Activated naive CD4-positive, alpha-beta T cell treated with anti-CD3 and anti-CD28 coated beads for 36 hours (primary cell): ENCODE data around the gene SDR39U1. TPM values are rescaled to one million over a fixed set of nuclear protein-coding genes. Genes with fewer than 3 reads are reported as not detected.

Experiments used
- CTCF ChIA-PET: fragments of 350-600 bp; sonication (Branson Sonifier 250); formaldehyde crosslinking; loops from one replicate; lab custom pipeline; 2021; ENCODE audit warnings: antibody characterized with exemption; lab: Charles Lee
- DNase-seq: peaks from one replicate; pipeline ENCODE4 v3.0.0-alpha.2; 2020
- H3K27ac Mint-ChIP-seq: one replicate; pipeline ENCODE4 v1.8.0; 2021; ENCODE audit warnings: mild to moderate bottlenecking, mixed read lengths
- H3K27me3 Mint-ChIP-seq: one replicate; pipeline ENCODE4 v1.8.0; 2021; ENCODE audit warnings: low read depth, mixed read lengths
- H3K36me3 Mint-ChIP-seq: one replicate; pipeline ENCODE4 v1.8.0; 2021; ENCODE audit warnings: low read depth, mixed read lengths
- H3K4me1 Mint-ChIP-seq: one replicate; pipeline ENCODE4 v1.8.0; 2021; ENCODE audit warnings: low read depth, mixed read lengths
- H3K4me3 Mint-ChIP-seq: one replicate; pipeline ENCODE4 v1.8.0; 2021; ENCODE audit warnings: mild to moderate bottlenecking, moderate library complexity, mixed read lengths
- H3K9me3 Mint-ChIP-seq: one replicate; pipeline ENCODE4 v1.8.0; 2021; ENCODE audit warnings: mixed read lengths
- intact Hi-C: fragments of 100-400 bp; cut with micrococcal nuclease; formaldehyde crosslinking; loops from one replicate; pipeline ENCODE4 v1.15.1; 2023
- total RNA-seq, 2 experiments: library from RNA; stranded (reverse); gene quantifications; one replicate each; pipeline ENCODE4 v1.2.3, GENCODE V29; 2021

The SDR39U1 gene
- total RNA-seq, 2 experiments from 2014 or later = 70.5 to 72.4 TPM

DNA sequence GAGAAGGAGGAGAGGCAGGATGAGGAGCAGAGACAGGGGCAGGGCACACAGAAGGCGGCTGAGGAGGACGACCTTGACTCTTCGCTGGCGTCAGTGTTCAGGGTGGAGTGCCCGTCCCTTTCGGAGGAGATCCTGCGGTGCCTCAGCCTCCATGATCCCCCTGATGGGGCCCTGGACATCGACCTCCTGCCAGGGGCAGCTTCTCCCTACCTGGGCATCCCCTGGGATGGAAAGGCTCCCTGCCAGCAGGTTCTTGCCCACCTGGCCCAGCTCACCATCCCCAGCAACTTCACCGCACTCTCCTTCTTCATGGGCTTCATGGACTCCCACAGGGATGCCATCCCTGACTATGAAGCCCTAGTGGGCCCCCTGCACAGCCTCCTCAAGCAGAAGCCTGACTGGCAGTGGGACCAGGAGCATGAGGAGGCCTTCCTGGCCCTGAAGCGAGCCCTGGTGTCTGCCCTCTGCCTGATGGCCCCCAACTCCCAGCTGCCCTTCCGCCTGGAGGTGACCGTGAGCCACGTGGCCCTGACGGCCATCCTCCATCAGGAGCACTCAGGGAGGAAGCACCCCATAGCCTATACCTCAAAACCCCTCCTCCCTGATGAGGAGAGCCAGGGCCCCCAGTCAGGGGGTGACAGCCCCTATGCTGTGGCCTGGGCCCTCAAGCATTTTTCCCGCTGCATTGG, 27.7 kb downstream of the SDR39U1 start:
- CTCF ChIA-PET = interaction anchor here (1.9 to 2.8 kb wide), 2 partner anchors 17 to 81 kb away, joined by 10 to 11 read pairs; no protein-coding TSS in a partner anchor
- Mint-ChIP-seq H3K27ac (no peak overlapping the region), H3K4me3 (no peak overlapping the region), H3K36me3 (no peaks in the 10 kb centered on the region), H3K4me1 (no peaks in the 10 kb centered on the region), H3K9me3 (no peaks in the 10 kb centered on the region), H3K27me3 (no peaks in the 10 kb centered on the region)
- intact Hi-C loops = no loop called here
- no peak for DNase-seq

DNA sequence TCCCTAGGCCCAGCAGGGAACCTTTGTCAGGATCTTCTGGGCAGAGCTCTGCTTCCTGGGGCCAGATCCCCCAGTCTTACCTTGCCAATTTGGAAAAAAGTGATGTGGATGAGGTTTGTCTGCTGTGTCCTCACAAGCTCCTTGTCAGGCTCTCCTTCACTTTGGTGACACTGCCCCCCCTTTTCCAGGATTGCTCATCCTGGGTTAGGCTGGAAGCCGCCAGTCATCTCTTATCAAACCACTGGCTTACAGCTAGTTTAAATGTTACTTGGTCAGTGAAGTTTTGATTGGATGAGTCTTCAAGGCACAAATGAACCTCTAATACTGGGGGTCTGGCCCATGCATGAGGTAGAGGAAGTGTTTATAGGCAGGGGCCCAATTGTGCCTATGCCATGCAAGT, 28.5 kb downstream of the SDR39U1 start:
- Mint-ChIP-seq H3K4me3 (no peak overlapping the region), H3K9me3 (no peaks in the 10 kb centered on the region), H3K36me3 (no peaks in the 10 kb centered on the region), H3K27ac (no peak overlapping the region), H3K4me1 (no peaks in the 10 kb centered on the region), H3K27me3 (no peaks in the 10 kb centered on the region)
- intact Hi-C loops = no loop called here
- CTCF ChIA-PET = interaction anchor here (0.6 to 2.8 kb wide), 5 partner anchors 17 to 383 kb away, joined by 3 to 11 read pairs (median 6); partner anchors contain the start of gene CIDEB
- no peak for DNase-seq

DNA sequence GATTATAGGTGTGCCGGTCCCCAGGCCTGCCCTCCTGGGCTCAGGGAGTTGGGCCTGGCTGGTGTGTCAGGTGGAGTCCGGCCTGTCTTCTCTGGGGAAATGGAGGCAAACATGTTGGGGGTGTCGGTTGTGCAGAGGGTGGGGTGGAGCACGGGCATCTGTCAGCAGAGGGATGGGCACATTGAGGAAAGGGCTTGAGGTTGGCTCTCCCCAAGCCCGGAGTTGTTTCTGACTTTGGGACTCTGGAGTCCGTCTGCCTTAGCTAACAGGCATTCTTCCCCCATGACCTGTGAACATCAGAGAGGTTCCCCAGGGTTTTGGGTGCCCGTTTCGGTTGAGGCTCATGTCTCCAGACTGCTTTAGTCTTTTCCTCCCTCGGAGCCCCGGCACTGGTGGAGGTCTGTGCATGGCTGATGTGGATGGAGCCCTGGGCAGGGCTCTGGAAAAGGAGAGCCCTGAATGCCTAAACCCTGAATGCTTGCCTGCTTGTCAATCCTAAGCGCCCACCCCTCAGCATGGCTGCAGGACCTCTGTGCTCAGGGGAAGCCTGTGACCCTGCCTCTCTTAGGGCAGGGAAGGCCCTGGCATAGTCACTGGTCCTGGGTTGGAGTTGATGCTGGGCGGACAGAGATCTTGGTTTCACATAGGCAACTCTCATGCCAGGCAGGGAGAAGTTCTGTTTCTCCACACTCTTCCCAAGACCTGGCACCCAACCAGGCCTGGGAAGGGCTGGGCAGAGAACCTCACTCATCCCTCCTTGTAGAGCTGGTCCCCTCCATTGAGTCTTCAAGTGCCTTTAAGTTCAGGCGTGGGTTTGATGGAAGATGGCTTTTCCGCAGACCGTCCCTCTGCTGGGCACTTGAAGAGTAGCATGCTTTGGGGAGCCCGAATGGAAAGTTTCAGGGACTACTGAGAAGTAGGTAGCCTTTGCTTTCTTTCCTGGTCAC, 30.9 kb downstream of the SDR39U1 start:
- H3K4me1 Mint-ChIP-seq = no peaks in the 10 kb centered on the region
- intact Hi-C loops = loop anchor here (1.0 kb wide), 1 partner anchor 46 kb away; no protein-coding TSS in a partner anchor

DNA sequence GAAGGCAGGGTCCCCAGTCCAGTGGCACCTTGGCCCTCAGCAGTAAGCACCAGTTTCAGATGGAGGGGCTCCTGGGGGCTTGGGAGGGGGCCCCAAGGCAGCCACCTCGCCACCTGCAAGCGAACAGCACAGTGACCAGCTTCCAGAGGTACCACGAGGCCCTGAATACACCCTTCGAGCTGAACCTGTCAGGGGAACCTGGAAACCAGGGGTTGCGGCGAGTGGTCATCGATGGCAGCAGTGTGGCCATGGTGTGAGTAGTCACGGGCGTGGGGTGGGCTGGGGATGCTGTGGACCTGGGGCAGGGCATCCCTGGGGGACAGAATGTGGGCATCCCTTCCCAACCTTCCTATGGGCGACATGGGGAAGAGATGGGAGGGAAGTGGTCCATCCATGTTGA, 32.6 kb downstream of the SDR39U1 start:
- CTCF ChIA-PET = interaction anchor here (0.6 to 3.3 kb wide), 6 partner anchors 9 to 77 kb away, joined by 3 to 16 read pairs (median 4); partner anchors contain the start of gene ADCY4
- H3K27me3 Mint-ChIP-seq = no peaks in the 10 kb centered on the region
- H3K4me1 Mint-ChIP-seq = no peaks in the 10 kb centered on the region
- no peak for DNase-seq
- H3K9me3 Mint-ChIP-seq = no peaks in the 10 kb centered on the region
- H3K4me3 Mint-ChIP-seq = no peak overlapping the region
- no peaks in the 10 kb centered on the region for H3K36me3 Mint-ChIP-seq
- H3K27ac Mint-ChIP-seq = no peak overlapping the region
- intact Hi-C loops = no loop called here

More for the DNA sequence above, 30.9 kb downstream of the SDR39U1 start:
- H3K27me3 Mint-ChIP-seq = no peaks in the 10 kb centered on the region
- H3K4me3 Mint-ChIP-seq = no peak overlapping the region
- no peaks in the 10 kb centered on the region for H3K36me3 Mint-ChIP-seq
- H3K9me3 Mint-ChIP-seq = no peaks in the 10 kb centered on the region
- CTCF ChIA-PET = interaction anchor here (0.8 to 3.3 kb wide), 6 partner anchors 11 to 78 kb away, joined by 3 to 16 read pairs (median 4); no protein-coding TSS in a partner anchor
- DNase-seq = peak; percentile 40
- no peak overlapping the region for H3K27ac Mint-ChIP-seq

GRCh38 chr14:24409192-24409591, 33.4 kb downstream of the SDR39U1 start:
- H3K4me1 Mint-ChIP-seq = no peaks in the 10 kb centered on the region
- H3K4me3 Mint-ChIP-seq = no peak overlapping the region
- CTCF ChIA-PET = interaction anchor here (0.6 to 3.3 kb wide), 6 partner anchors 23 to 163 kb away, joined by 3 to 16 read pairs (median 4); partner anchors contain the start of gene ADCY4
- DNase-seq = no peak
- H3K27ac Mint-ChIP-seq = no peak overlapping the region
- intact Hi-C loops = no loop called here
- no peaks in the 10 kb centered on the region for H3K27me3 Mint-ChIP-seq
- H3K36me3 Mint-ChIP-seq = no peaks in the 10 kb centered on the region
- no peaks in the 10 kb centered on the region for H3K9me3 Mint-ChIP-seq

DNA sequence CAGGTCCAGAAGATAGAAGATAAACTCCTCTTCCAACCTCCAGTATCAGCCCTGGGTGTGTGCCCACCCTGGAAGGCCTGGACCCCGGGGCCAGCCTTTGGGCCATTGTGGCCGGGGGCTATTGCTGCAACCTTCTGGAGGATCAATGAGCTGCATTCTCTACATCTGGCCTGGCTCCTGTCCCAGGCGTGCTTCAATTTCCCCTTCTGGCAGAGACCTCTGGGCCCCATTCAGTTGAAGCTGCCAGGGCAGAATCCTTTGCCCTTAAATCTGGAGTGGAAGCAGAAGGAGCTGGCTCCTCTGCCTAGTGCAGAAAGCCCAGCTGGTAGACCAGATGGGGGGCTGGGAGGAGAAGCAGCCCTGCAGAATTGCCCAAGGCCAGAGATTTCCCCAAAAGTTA, 33.8 kb downstream of the SDR39U1 start:
- no peak for DNase-seq
- Mint-ChIP-seq H3K27me3 (no peaks in the 10 kb centered on the region), H3K36me3 (no peaks in the 10 kb centered on the region), H3K27ac (no peak overlapping the region), H3K4me3 (no peak overlapping the region), H3K4me1 (no peaks in the 10 kb centered on the region), H3K9me3 (no peaks in the 10 kb centered on the region)
- CTCF ChIA-PET = interaction anchor here (0.6 to 3.3 kb wide), 6 partner anchors 23 to 164 kb away, joined by 3 to 16 read pairs (median 4); partner anchors contain the start of gene ADCY4
- intact Hi-C loops = no loop called here

DNA sequence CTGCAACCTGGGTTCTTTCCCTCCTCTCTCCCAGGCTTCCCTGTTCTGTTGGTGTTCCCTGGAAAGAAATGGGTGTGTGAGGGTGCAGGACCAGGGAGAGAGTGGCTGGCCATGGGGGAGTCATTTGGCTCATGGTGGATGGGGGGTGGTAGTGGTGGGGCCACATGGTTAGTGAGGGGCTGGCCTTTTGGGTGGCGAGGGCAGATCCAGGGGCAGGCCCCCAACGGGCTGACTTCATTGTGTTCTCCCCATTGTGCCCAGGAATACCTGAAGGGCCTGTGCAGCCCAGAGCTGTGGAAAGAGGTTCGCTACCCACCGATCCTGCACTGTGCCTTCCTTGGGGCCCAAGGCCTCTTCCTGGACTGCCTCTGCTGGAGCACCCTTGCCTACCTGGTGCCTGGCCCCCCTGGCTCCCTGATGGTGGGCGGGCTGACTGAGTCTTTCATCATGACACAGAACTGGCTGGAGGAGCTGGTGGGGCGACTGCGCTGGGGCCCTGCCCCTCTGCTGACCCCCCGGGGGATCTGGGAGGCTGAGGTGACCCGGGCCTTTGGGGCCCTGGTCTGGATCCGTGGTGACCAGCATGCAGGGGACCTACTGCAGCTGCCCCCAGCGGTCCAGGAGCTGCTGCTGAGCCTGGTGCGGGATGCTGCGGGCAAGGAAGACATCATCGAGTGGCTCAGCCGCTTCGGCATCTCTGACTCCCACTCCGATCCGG, 34.8 kb downstream of the SDR39U1 start:
- Mint-ChIP-seq H3K36me3 (no peaks in the 10 kb centered on the region), H3K9me3 (no peaks in the 10 kb centered on the region), H3K4me3 (no peak overlapping the region), H3K27ac (no peak overlapping the region), H3K27me3 (no peaks in the 10 kb centered on the region), H3K4me1 (no peaks in the 10 kb centered on the region)
- intact Hi-C loops = no loop called here
- CTCF ChIA-PET = interaction anchor here (1.3 to 2.6 kb wide), 2 partner anchors 29 to 75 kb away, joined by 3 to 10 read pairs; no protein-coding TSS in a partner anchor
- DNase-seq = no peak

- H3K27me3 Mint-ChIP-seq = no peaks in the 10 kb centered on the region
- intact Hi-C loops = no loop called here
- H3K4me3 Mint-ChIP-seq = no peak overlapping the region
- H3K27ac Mint-ChIP-seq = no peak overlapping the region
- H3K9me3 Mint-ChIP-seq = no peaks in the 10 kb centered on the region
- DNase-seq = no peak
- CTCF ChIA-PET = interaction anchor here (1.1 to 2.6 kb wide), 4 partner anchors 25 to 74 kb away, joined by 3 to 10 read pairs (median 5); no protein-coding TSS in a partner anchor
- H3K36me3 Mint-ChIP-seq = no peaks in the 10 kb centered on the region
- no peaks in the 10 kb centered on the region for H3K4me1 Mint-ChIP-seq
Observed at GRCh38 chr14:24406416-24406815, 36.2 kb downstream of the SDR39U1 start.

- intact Hi-C loops = no loop called here
- no peaks in the 10 kb centered on the region for H3K9me3 Mint-ChIP-seq
- H3K27me3 Mint-ChIP-seq = no peaks in the 10 kb centered on the region
- H3K4me1 Mint-ChIP-seq = no peaks in the 10 kb centered on the region
- H3K27ac Mint-ChIP-seq = no peak overlapping the region
- CTCF ChIA-PET = interaction anchor here (2.1 kb wide), 1 partner anchor 71 kb away, joined by 6 read pairs; no protein-coding TSS in a partner anchor
- H3K4me3 Mint-ChIP-seq = no peak overlapping the region
- no peak for DNase-seq
- no peaks in the 10 kb centered on the region for H3K36me3 Mint-ChIP-seq
Observed at GRCh38 chr14:24404814-24405213, 37.8 kb downstream of the SDR39U1 start.

DNA sequence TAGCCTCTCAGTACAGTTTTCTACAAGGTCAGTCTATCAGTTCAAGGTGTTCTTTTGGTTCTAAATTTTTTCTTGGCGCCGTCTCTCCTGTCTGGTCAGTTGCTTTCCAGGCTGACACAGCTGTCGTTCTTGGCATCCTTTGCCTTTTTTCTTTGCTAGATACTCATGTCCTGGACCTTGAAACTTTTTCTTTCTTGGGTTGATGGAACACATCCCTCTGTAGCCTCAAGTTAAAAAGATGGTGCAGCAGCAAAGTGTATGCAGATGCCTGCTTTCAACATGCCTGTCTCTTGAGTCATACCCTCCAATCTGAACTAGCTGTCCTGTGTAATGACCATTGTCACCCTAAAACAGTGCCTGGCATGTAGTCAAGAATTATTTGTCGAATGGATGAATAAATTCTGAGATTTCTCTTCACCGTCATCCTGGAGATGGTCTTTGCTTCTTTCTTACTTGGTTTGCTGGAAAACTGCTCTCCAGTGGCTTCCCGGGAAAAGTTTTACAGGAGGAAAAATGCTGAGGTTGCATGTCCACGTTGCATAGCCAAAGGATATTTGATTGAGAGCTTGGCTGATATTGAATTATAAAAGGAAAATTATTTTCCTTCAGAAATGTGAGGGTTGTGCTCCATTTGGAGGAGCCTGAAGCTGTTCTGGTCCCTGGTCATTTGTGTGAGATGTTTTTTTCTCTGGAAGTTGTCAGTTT, 39.1 kb downstream of the SDR39U1 start:
- Mint-ChIP-seq H3K4me1 (peaks cover 6% of the 10 kb centered on the region), H3K27me3 (peaks cover 2% of the 10 kb centered on the region), H3K9me3 (no peaks in the 10 kb centered on the region), H3K27ac (no peak overlapping the region), H3K36me3 (no peaks in the 10 kb centered on the region), H3K4me3 (no peak overlapping the region)
- no peak for DNase-seq
- CTCF ChIA-PET = interaction anchor here (2.1 kb wide), 1 partner anchor 70 kb away, joined by 6 read pairs; no protein-coding TSS in a partner anchor
- intact Hi-C loops = no loop called here
